ENCODE results near the gene TUBD1. TPM values are rescaled to one million over a fixed set of nuclear protein-coding genes. Genes with fewer than 3 reads are reported as not detected.

TUBD1 gene
- total RNA-seq, 1 experiment from 2014 or later = 12.5 TPM

DNA sequence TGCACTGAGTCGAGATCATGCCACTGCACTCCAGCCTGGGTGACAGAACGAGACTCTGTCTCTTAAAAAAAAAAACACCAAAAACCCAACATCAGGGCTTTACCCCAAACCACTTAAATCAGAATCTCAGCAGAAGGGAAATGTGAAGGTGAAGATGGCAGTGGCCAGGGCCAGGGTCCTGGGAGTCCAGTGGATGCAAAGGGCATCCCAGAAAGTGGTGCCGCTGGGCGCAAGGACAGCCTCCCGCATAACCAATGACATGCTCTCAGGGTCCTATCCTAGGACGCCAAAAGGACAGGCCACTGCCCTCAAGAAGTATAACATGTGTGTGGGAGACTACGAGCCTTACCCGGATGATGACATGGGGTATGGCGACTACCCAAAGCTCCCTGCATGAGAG lies 7.9 kb downstream of the TUBD1 start:
- no TSS peak for BruUV-seq (replicated peaks)
- DNase-seq (ENCODE audit: low read depth, low spot score) (no peak), ATAC-seq (no peak)
- POLR2A ChIA-PET = interaction anchor here (0.7 kb wide), 1 partner anchor 56 kb away, joined by 7 read pairs; no protein-coding TSS in a partner anchor
- intact Hi-C loops (cut with micrococcal nuclease; ENCODE audit: unreplicated experiment) (no loop called here), in situ Hi-C loops (cut with HindIII; ENCODE audit: low pct_unique_long_range_greater_than_20kb, low sequenced_read_pairs) (no loop called here)
- no peak for TF ChIP-seq POLR2AphosphoS5 (IDR thresholded peaks at IDR 0.05; ENCODE audit: low read depth, low read length)
- TF ChIP-seq SIN3A (IDR thresholded peaks at IDR 0.05; ENCODE audit: borderline replicate concordance, insufficient read depth, low read depth, low read length) = no peak
- TF ChIP-seq, protein P1, sequence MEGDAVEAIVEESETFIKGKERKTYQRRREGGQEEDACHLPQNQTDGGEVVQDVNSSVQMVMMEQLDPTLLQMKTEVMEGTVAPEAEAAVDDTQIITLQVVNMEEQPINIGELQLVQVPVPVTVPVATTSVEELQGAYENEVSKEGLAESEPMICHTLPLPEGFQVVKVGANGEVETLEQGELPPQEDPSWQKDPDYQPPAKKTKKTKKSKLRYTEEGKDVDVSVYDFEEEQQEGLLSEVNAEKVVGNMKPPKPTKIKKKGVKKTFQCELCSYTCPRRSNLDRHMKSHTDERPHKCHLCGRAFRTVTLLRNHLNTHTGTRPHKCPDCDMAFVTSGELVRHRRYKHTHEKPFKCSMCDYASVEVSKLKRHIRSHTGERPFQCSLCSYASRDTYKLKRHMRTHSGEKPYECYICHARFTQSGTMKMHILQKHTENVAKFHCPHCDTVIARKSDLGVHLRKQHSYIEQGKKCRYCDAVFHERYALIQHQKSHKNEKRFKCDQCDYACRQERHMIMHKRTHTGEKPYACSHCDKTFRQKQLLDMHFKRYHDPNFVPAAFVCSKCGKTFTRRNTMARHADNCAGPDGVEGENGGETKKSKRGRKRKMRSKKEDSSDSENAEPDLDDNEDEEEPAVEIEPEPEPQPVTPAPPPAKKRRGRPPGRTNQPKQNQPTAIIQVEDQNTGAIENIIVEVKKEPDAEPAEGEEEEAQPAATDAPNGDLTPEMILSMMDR (IDR thresholded peaks at IDR 0.05) = no peak
- TF ChIP-seq, protein P2, sequence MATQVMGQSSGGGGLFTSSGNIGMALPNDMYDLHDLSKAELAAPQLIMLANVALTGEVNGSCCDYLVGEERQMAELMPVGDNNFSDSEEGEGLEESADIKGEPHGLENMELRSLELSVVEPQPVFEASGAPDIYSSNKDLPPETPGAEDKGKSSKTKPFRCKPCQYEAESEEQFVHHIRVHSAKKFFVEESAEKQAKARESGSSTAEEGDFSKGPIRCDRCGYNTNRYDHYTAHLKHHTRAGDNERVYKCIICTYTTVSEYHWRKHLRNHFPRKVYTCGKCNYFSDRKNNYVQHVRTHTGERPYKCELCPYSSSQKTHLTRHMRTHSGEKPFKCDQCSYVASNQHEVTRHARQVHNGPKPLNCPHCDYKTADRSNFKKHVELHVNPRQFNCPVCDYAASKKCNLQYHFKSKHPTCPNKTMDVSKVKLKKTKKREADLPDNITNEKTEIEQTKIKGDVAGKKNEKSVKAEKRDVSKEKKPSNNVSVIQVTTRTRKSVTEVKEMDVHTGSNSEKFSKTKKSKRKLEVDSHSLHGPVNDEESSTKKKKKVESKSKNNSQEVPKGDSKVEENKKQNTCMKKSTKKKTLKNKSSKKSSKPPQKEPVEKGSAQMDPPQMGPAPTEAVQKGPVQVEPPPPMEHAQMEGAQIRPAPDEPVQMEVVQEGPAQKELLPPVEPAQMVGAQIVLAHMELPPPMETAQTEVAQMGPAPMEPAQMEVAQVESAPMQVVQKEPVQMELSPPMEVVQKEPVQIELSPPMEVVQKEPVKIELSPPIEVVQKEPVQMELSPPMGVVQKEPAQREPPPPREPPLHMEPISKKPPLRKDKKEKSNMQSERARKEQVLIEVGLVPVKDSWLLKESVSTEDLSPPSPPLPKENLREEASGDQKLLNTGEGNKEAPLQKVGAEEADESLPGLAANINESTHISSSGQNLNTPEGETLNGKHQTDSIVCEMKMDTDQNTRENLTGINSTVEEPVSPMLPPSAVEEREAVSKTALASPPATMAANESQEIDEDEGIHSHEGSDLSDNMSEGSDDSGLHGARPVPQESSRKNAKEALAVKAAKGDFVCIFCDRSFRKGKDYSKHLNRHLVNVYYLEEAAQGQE (IDR thresholded peaks at IDR 0.05; ENCODE audit: insufficient read depth in 1 of 2, low read depth in 2 of 2, low read length in 1 of 2) = no peak
- no peak for TF ChIP-seq TCF7L2 (IDR thresholded peaks at IDR 0.05; ENCODE audit: low read depth, low read length)
- H3K4me3 ChIP-seq (ENCODE audit: low read depth in 2 of 2, low read length in 2 of 2) = no peak overlapping the region
- H3K36me3 ChIP-seq (ENCODE audit: control insufficient read depth, insufficient read depth, low read length) = peaks cover 7% of the 10 kb centered on the region
- H3K4me1 ChIP-seq (ENCODE audit: control insufficient read depth, insufficient read depth, low read length) = no peaks in the 10 kb centered on the region
- no peak overlapping the region for H3K27ac ChIP-seq (ENCODE audit: low read length)
- H3K27me3 ChIP-seq (ENCODE audit: control insufficient read depth, insufficient read depth, low read length) = no peaks in the 10 kb centered on the region
- H3K9me3 ChIP-seq (ENCODE audit: control insufficient read depth, insufficient read depth, low read depth, low read length) = no peaks in the 10 kb centered on the region
- CTCF ChIA-PET = no interaction called here

DNA sequence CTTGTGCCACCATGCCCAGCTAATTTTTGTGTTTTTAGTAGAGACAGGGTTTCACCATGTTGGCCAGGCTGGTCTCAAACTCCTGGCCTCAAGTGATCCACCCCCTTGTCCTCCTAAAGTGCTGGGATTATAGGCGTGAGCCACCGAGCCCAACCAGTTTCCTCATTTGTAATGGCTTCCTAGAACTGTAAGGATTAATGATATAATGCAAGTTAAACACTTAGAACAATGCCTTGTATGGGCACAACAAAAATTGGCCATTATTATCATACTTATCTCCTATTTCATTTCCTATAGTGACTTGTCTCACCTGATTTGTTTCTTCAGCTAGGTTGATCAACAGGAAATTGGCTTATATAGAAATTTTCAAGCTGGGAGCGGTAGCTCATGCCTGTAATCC lies 14.1 kb downstream of the TUBD1 start:
- TF ChIP-seq, protein P1 (IDR thresholded peaks at IDR 0.05) = no peak
- TF ChIP-seq, protein P2 (IDR thresholded peaks at IDR 0.05; ENCODE audit: insufficient read depth in 1 of 2, low read depth in 2 of 2, low read length in 1 of 2) = no peak
- no peak for TF ChIP-seq TCF7L2 (IDR thresholded peaks at IDR 0.05; ENCODE audit: low read depth, low read length)
- TF ChIP-seq POLR2AphosphoS5 (IDR thresholded peaks at IDR 0.05; ENCODE audit: low read depth, low read length) = no peak
- TF ChIP-seq SIN3A (IDR thresholded peaks at IDR 0.05; ENCODE audit: borderline replicate concordance, insufficient read depth, low read depth, low read length) = no peak
- H3K27me3 ChIP-seq (ENCODE audit: control insufficient read depth, insufficient read depth, low read length) = no peaks in the 10 kb centered on the region
- in situ Hi-C loops (cut with HindIII; ENCODE audit: low pct_unique_long_range_greater_than_20kb, low sequenced_read_pairs) (no loop called here), intact Hi-C loops (cut with micrococcal nuclease; ENCODE audit: unreplicated experiment) (no loop called here)
- H3K27ac ChIP-seq (ENCODE audit: low read length) = no peak overlapping the region
- DNase-seq (ENCODE audit: low read depth, low spot score) = no peak
- ChIA-PET POLR2A (no interaction called here), CTCF (no interaction called here)
- no TSS peak for BruUV-seq (replicated peaks)
- ATAC-seq = no peak
- no peaks in the 10 kb centered on the region for H3K9me3 ChIP-seq (ENCODE audit: control insufficient read depth, insufficient read depth, low read depth, low read length)
- peaks cover 15% of the 10 kb centered on the region for H3K36me3 ChIP-seq (ENCODE audit: control insufficient read depth, insufficient read depth, low read length)
- no peak overlapping the region for H3K4me3 ChIP-seq (ENCODE audit: low read depth in 2 of 2, low read length in 2 of 2)
- H3K4me1 ChIP-seq (ENCODE audit: control insufficient read depth, insufficient read depth, low read length) = no peaks in the 10 kb centered on the region

Data from Panc1 (cell line).